ENCODE results near the gene TIAM1. TPM values are rescaled to one million over a fixed set of nuclear protein-coding genes. Genes with fewer than 3 reads are reported as not detected.

TIAM1 gene
- total and polyA plus RNA-seq, 7 donors, result 0.21 to 1.7 (median 0.75) TPM

DNA sequence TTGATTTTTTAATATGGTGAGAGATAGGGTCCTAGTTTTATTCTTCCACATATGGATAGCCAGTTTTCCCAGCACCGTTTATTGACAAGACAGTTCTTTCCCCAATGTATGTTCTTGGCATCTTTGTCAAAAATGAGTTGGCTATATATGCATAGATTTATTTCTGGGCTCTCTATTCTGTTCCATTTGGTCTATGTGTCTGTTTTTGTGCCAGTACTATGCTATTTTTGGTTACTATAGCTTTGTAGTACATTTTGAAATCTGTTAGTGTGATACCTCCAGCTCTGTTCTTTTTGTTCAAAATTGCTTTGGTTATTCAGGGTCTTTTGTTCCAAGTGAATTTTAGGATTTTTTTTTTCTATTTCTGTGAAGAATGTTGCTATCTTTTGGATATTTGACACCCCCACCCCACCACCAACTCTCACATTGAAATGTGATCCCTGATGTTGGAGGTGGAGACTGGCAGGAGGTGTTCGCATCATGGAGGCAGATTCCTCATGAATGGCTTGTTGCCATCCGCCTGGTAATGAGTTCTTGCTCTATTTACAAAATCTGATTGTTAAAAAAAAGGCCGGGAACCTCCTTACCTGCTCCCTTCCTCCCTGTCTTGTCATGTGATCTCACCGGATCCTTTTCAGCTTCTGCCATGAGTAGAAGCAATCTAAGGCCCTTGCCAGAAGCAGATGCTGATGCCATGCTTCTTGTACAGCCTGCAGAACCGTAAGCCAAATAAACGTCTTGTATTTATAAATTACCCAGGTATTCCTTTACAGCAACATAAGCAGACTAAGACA lies 251.0 kb downstream of the TIAM1 start:
- intact Hi-C loops (cut with DNase I), result loop anchor here in 1 of 2 donors (10.0 kb wide), 1 partner anchor 502 kb away; no protein-coding TSS in a partner anchor
- 75 to 79% (median 75%) methylated on average over 7 of the region's 7 CpGs for WGBS, 3 donors
- Histone ChIP-seq H3K9me3 (no peaks in the 10 kb centered on the region), H3K4me3 (no peak overlapping the region), H3K27ac (no peak overlapping the region), H3K4me1 (no peaks in the 10 kb centered on the region), H3K36me3 (ENCODE audit: insufficient read depth in 1 of 2, low read depth in 1 of 2) (no peaks in the 10 kb centered on the region), H3K27me3 (ENCODE audit: insufficient read depth in 3 of 3, low read length in 2 of 3) (no peaks in the 10 kb centered on the region)
- TF ChIP-seq, protein P1, sequence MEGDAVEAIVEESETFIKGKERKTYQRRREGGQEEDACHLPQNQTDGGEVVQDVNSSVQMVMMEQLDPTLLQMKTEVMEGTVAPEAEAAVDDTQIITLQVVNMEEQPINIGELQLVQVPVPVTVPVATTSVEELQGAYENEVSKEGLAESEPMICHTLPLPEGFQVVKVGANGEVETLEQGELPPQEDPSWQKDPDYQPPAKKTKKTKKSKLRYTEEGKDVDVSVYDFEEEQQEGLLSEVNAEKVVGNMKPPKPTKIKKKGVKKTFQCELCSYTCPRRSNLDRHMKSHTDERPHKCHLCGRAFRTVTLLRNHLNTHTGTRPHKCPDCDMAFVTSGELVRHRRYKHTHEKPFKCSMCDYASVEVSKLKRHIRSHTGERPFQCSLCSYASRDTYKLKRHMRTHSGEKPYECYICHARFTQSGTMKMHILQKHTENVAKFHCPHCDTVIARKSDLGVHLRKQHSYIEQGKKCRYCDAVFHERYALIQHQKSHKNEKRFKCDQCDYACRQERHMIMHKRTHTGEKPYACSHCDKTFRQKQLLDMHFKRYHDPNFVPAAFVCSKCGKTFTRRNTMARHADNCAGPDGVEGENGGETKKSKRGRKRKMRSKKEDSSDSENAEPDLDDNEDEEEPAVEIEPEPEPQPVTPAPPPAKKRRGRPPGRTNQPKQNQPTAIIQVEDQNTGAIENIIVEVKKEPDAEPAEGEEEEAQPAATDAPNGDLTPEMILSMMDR (IDR thresholded peaks at IDR 0.05), result no peak
- DNase-seq (no peak), ATAC-seq (no peak)

GRCh38 chr21:31090376-31090775 lies 253.7 kb downstream of the TIAM1 start:
- Histone ChIP-seq H3K9me3 (no peaks in the 10 kb centered on the region), H3K4me1 (no peaks in the 10 kb centered on the region), H3K27me3 (ENCODE audit: insufficient read depth in 3 of 3, low read length in 2 of 3) (no peaks in the 10 kb centered on the region), H3K36me3 (ENCODE audit: insufficient read depth in 1 of 2, low read depth in 1 of 2) (no peaks in the 10 kb centered on the region), H3K27ac (no peak overlapping the region), H3K4me3 (no peak overlapping the region)
- TF ChIP-seq, protein P1 (IDR thresholded peaks at IDR 0.05), result no peak
- intact Hi-C loops (cut with DNase I), result loop anchor here in 1 of 2 donors (10.0 kb wide), 1 partner anchor 504 kb away; no protein-coding TSS in a partner anchor
- ATAC-seq, result no peak
- no peak for DNase-seq

- Histone ChIP-seq H3K36me3 (ENCODE audit: insufficient read depth in 1 of 2, low read depth in 1 of 2) (no peaks in the 10 kb centered on the region), H3K27ac (no peak overlapping the region), H3K9me3 (no peaks in the 10 kb centered on the region), H3K27me3 (ENCODE audit: insufficient read depth in 3 of 3, low read length in 2 of 3) (no peaks in the 10 kb centered on the region), H3K4me3 (no peak overlapping the region), H3K4me1 (no peaks in the 10 kb centered on the region)
- intact Hi-C loops (cut with DNase I), result loop anchor here (10.0 kb wide), 2 partner anchors 744 to 1044 kb away; partner anchors contain the start of gene KRTAP23-1 (in 2 of the 2)
- TF ChIP-seq, protein P1 (IDR thresholded peaks at IDR 0.05), result no peak
- DNase-seq, result no peak
- ATAC-seq, result no peak
- WGBS, 3 donors, result 74 to 87% (median 83%) methylated on average over 22 to 29 of the region's 29 CpGs
Observed at GRCh38 chr21:31088474-31088751, 255.6 kb downstream of the TIAM1 start.

- TF ChIP-seq, protein P1 (IDR thresholded peaks at IDR 0.05), result no peak
- Histone ChIP-seq H3K27ac (no peak overlapping the region), H3K9me3 (no peaks in the 10 kb centered on the region), H3K36me3 (ENCODE audit: insufficient read depth in 1 of 2, low read depth in 1 of 2) (no peaks in the 10 kb centered on the region), H3K4me3 (no peak overlapping the region), H3K27me3 (ENCODE audit: insufficient read depth in 3 of 3, low read length in 2 of 3) (no peaks in the 10 kb centered on the region), H3K4me1 (no peaks in the 10 kb centered on the region)
- ATAC-seq, result no peak
- intact Hi-C loops (cut with DNase I), result loop anchor here (10.0 kb wide), 2 partner anchors 743 to 1043 kb away; partner anchors contain the start of gene KRTAP23-1 (in 2 of the 2)
- DNase-seq, result no peak
- WGBS, 3 donors, result 58 to 70% (median 67%) methylated on average over 32 to 34 of the region's 34 CpGs
Observed at GRCh38 chr21:31087639-31088473, 256.2 kb downstream of the TIAM1 start.

All from psoas muscle (tissue), 8 donors.